SU-DHL-6 (cell line): ENCODE data around the gene CEP85.
A peak's percentile ranks its signal among the peaks of the same experiment; 100 is the strongest.

Source experiments
- H2AFZ ChIP-seq: fragments of 200-600 bp; sonication (generic); 2 replicates; pipeline ENCODE4 v1.6.1; 2014; ENCODE audit warnings: low read depth, mild to moderate bottlenecking, moderate library complexity, mixed read lengths, antibody characterized with exemption, low read length; ENCODE audit not compliant: severe bottlenecking
- H3F3A ChIP-seq: fragments of 200-600 bp; shearing (Covaris generic); 2 replicates; pipeline ENCODE4 v1.6.0; 2016; ENCODE audit warnings: antibody characterized with exemption, mild to moderate bottlenecking; ENCODE audit not compliant: insufficient read depth
- H3K27ac ChIP-seq: fragments of 200-600 bp; sonication (generic); 2 replicates; pipeline ENCODE4 v1.5.1; 2016; ENCODE audit warnings: low read depth, mild to moderate bottlenecking, low read length, moderate library complexity, mixed read lengths
- H3K27me3 ChIP-seq: fragments of 200-600 bp; sonication (generic), shearing (Covaris generic); 2 replicates; pipeline ENCODE4 v1.6.0; 2014; ENCODE audit warnings: mild to moderate bottlenecking, low read length
- H3K36me3 ChIP-seq: fragments of 200-600 bp; sonication (generic); 2 replicates; pipeline ENCODE4 v1.6.1; 2014; ENCODE audit warnings: mild to moderate bottlenecking, low read length, mixed read lengths
- H3K4me2 ChIP-seq: fragments of 300-600, 200-600 bp; shearing (Covaris generic), sonication (generic); 2 replicates; pipeline ENCODE4 v1.6.0; 2014; ENCODE audit warnings: low read length, low read depth, mild to moderate bottlenecking; ENCODE audit not compliant: poor library complexity, severe bottlenecking
- H3K4me3 ChIP-seq: fragments of 200-600 bp; sonication (generic); 2 replicates; pipeline ENCODE4 v1.5.1; 2014; ENCODE audit warnings: antibody characterized with exemption, low read length, mild to moderate bottlenecking, mixed read lengths; ENCODE audit not compliant: insufficient read depth, poor library complexity, severe bottlenecking
- H3K79me2 ChIP-seq: fragments of 200-600 bp; sonication (generic); 2 replicates; pipeline ENCODE4 v1.6.1; 2014; ENCODE audit warnings: mild to moderate bottlenecking, low read length, moderate library complexity; ENCODE audit not compliant: insufficient read depth
- H3K9ac ChIP-seq: fragments of 200-600 bp; sonication (generic); 2 replicates; pipeline ENCODE4 v1.7.0; 2014; ENCODE audit warnings: mild to moderate bottlenecking, low read length
- H3K9me2 ChIP-seq: fragments of 200-600 bp; sonication (generic); replicated peaks from 2 replicates; pipeline ENCODE4 v1.6.1; 2014; ENCODE audit warnings: low read length; ENCODE audit not compliant: insufficient read depth
- H3K9me3 ChIP-seq: fragments of 200-600 bp; sonication (generic); 2 replicates; pipeline ENCODE4 v1.6.1; 2014; ENCODE audit warnings: low read length, mixed read lengths; ENCODE audit not compliant: insufficient read depth
- H4K20me1 ChIP-seq: fragments of 200-600 bp; sonication (generic); 2 replicates; pipeline ENCODE4 v1.6.1; 2014; ENCODE audit warnings: low read depth, mild to moderate bottlenecking, antibody characterized with exemption, low read length, moderate library complexity, mixed read lengths
- CTCF ChIP-seq: fragments of 200-600 bp; sonication (generic); IDR thresholded peaks from one replicate; pipeline ENCODE4 v1.5.1; 2017; ENCODE audit warnings: antibody characterized with exemption, mild to moderate bottlenecking, low read length, moderate library complexity; ENCODE audit not compliant: insufficient read depth, poor library complexity, severe bottlenecking
- EZH2phosphoT487 ChIP-seq: fragments of 200-600 bp; sonication (generic), shearing (Covaris generic); conservative IDR thresholded peaks from 2 replicates; pipeline ENCODE4 v1.6.1; 2018; ENCODE audit warnings: mild to moderate bottlenecking, antibody characterized with exemption, low read length, moderate library complexity, mixed read lengths

The CEP85 gene

DNA sequence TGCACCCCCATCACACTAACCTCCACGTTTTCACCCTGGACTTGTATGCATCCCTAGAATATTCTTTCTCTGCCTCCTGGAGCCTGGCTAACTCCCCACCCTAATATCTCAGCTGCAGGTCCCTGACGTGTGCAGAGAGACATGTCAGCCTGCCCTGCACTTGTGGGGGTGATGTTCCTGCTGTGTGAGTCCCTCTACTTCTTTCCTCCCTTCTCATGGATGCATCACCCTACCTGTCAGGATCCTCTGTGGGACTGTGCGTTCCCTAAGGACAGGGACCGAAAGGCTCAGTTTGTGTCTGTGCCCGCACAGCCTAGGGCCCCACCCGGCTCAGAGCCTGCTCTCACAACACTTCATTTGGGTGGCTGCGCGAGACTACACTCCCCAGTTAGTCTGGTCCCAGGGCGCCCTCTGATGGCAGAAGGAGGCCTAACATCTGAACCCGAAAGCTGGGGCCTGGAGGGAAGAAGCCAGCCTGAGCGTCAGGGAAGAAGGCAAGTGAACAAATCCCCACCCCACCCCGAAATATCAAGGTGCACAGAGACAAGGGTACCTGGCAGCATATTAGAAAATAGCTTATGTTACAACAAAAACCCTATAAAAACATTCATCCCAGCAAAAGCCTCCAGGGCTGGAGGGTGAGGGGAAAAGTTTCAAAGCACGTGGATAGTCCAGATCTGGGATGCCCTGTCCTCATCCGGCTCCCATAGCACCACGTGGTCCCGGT lies 87.5 kb downstream of the CEP85 start:
- Histone ChIP-seq H3K9ac (peak overlapping the region; percentile 10; the same call in 1 of the 2 replicates), H2AFZ (no peak overlapping the region), H3K27me3 (no peaks in the 10 kb centered on the region), H3K36me3 (peaks cover 4% of the 10 kb centered on the region; the same call in 1 of the 2 replicates), H3K27ac (peak overlapping the region; percentile 93), H4K20me1 (no peaks in the 10 kb centered on the region), H3F3A (peaks cover 43% of the 10 kb centered on the region), H3K4me2 (peak overlapping the region; percentile 22), H3K4me3 (no peak overlapping the region), H3K9me2 (no peaks in the 10 kb centered on the region), H3K9me3 (no peaks in the 10 kb centered on the region), H3K79me2 (peaks cover 20% of the 10 kb centered on the region)
- TF ChIP-seq EZH2phosphoT487 (no peak), CTCF (peak; percentile 81)

DNA sequence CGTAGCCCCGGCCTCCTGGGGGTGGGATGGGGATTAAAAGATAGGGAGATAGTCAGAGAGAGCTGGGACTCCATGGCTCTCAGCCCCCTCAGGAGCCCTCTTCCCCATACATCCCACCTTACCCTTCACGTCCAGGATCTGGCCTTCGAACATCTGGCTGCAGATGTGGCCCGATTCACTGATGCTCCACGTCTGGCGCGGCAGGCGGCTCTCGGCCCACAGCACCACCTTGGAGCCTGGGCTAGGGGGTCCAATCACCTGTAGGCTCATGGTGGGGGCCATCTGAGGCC lies 88.0 kb downstream of the CEP85 start:
- no peaks in the 10 kb centered on the region for H3K27me3 ChIP-seq
- peaks cover 38% of the 10 kb centered on the region for H3F3A ChIP-seq
- no peak overlapping the region for H3K27ac ChIP-seq
- H3K36me3 ChIP-seq = peaks cover 4% of the 10 kb centered on the region; the same call in 1 of the 2 replicates
- no peaks in the 10 kb centered on the region for H4K20me1 ChIP-seq
- H3K79me2 ChIP-seq = peaks cover 19% of the 10 kb centered on the region
- no peak overlapping the region for H2AFZ ChIP-seq
- H3K4me3 ChIP-seq = no peak overlapping the region
- 0 out of 2 replicates have a peak overlapping the region, but pooled peaks have one; percentile 1 for H3K9ac ChIP-seq
- no peaks in the 10 kb centered on the region for H3K9me3 ChIP-seq
- TF ChIP-seq EZH2phosphoT487 (no peak), CTCF (no peak)
- H3K4me2 ChIP-seq = no peak overlapping the region
- no peaks in the 10 kb centered on the region for H3K9me2 ChIP-seq

DNA sequence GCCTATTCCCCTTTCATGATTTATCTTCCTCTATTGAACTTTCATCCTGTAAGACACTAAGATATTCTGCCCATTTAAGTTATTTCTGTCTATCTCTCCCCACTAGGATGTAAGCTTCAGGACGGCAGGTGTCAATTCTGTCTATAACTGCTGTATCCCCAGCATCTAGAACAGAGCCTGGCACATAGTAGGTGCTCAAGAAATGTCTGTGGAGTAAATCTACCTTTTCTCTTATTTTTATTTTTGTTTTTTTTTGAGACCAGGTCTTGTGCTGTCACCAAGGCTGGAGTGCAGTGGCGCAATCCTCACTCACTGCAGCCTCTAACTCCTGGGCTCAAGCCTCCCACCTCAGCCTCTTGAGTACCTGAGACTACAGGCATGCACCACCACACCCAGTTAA lies 89.4 kb downstream of the CEP85 start:
- no peaks in the 10 kb centered on the region for H3K9me3 ChIP-seq
- no peak for TF ChIP-seq CTCF
- no peak for TF ChIP-seq EZH2phosphoT487
- H3K4me3 ChIP-seq = no peak overlapping the region
- H3K36me3 ChIP-seq = peaks cover 4% of the 10 kb centered on the region; the same call in 1 of the 2 replicates
- H3K9me2 ChIP-seq = no peaks in the 10 kb centered on the region
- H3K79me2 ChIP-seq = peaks cover 6% of the 10 kb centered on the region
- no peaks in the 10 kb centered on the region for H3K27me3 ChIP-seq
- no peak overlapping the region for H3K4me2 ChIP-seq
- H4K20me1 ChIP-seq = no peaks in the 10 kb centered on the region
- no peak overlapping the region for H2AFZ ChIP-seq
- no peak overlapping the region for H3K9ac ChIP-seq
- H3K27ac ChIP-seq = no peak overlapping the region
- peaks cover 25% of the 10 kb centered on the region for H3F3A ChIP-seq
